ENCODE data around the gene INCENP. TPM values are rescaled to one million over a fixed set of nuclear protein-coding genes. Genes with fewer than 3 reads are reported as not detected.

Gene INCENP
- total RNA-seq, 1 donor from 2014 or later = 21.6 TPM

DNA sequence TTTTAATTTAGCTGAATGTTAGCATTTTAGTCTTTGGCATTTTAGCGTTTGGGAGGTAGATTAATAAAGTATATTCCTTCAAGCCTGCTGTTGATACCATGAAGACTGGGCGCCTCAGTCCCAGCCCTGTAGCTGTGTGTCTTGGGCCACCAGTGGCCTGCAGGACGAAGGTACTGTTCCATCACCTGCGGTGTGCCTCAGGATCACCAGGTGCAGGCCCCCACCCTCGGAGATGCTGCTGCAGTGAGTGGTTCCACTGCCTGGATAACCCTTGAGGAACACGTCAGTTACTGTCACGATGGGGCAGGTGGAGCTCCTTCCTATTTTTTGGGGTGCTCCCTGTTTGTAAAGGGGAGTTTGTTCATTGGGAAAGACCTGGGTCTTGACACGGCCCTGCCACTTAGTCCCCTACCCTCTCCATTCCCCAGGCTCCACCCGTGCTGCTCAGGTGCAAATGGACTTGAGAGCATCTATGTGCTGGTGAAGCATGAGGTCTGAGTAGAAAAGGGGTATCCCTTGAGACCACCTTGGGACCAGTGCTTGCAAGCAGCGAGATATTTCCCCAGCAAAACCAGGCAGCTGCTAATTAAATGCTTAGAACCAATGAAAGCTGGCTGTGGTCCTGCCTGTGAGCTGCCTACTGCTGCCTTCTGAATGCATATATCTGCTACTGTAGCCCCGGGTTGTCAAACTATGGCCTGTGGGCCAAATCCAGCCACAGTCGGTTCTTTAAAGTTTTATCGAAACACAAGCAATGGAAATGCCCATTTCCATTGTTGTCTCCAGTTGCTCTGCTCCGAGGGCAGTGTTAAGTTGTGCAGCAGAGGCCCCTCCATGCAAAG is 28.7 kb downstream of the INCENP start:
- intact Hi-C loops (cut with DNase I) = no loop called here
- no peak overlapping the region for H3K27ac ChIP-seq
- H3K9me3 ChIP-seq = no peaks in the 10 kb centered on the region
- peaks cover 54% of the 10 kb centered on the region for H3K36me3 ChIP-seq
- no peaks in the 10 kb centered on the region for H3K4me1 ChIP-seq
- DNase-seq = no peak
- ATAC-seq = no peak
- H3K4me3 ChIP-seq = no peak overlapping the region
- no peaks in the 10 kb centered on the region for H3K27me3 ChIP-seq (ENCODE audit: low read depth)
- TF ChIP-seq, protein P1, sequence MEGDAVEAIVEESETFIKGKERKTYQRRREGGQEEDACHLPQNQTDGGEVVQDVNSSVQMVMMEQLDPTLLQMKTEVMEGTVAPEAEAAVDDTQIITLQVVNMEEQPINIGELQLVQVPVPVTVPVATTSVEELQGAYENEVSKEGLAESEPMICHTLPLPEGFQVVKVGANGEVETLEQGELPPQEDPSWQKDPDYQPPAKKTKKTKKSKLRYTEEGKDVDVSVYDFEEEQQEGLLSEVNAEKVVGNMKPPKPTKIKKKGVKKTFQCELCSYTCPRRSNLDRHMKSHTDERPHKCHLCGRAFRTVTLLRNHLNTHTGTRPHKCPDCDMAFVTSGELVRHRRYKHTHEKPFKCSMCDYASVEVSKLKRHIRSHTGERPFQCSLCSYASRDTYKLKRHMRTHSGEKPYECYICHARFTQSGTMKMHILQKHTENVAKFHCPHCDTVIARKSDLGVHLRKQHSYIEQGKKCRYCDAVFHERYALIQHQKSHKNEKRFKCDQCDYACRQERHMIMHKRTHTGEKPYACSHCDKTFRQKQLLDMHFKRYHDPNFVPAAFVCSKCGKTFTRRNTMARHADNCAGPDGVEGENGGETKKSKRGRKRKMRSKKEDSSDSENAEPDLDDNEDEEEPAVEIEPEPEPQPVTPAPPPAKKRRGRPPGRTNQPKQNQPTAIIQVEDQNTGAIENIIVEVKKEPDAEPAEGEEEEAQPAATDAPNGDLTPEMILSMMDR (IDR thresholded peaks at IDR 0.05) = no peak

GRCh38 chr11:62153087-62153395 is 29.2 kb downstream of the INCENP start:
- DNase-seq = no peak
- intact Hi-C loops (cut with DNase I) = no loop called here
- Histone ChIP-seq H3K4me1 (no peaks in the 10 kb centered on the region), H3K9me3 (no peaks in the 10 kb centered on the region), H3K27me3 (ENCODE audit: low read depth) (no peaks in the 10 kb centered on the region), H3K4me3 (no peak overlapping the region), H3K27ac (no peak overlapping the region), H3K36me3 (peaks cover 48% of the 10 kb centered on the region)
- ATAC-seq = no peak
- TF ChIP-seq, protein P1 (IDR thresholded peaks at IDR 0.05) = no peak

DNA sequence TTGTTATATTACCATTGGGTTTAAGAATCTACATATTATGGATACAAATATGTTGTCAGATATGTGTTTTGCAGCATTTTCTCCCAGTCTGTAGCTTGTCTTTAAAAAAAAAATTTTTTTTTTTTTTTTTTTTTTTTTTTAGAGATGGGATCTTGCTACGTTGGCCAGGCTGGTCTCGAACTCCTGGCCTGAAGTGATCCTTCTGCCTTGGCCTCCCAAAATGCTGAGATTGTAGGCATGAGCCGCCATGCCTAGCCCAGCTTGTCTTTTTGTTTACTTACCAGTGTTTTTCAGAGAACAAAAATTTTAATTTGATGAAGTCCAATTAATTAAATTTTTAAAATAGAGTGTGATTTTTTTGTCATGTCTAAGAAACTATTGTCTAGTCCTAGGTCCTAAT is 29.8 kb downstream of the INCENP start:
- intact Hi-C loops (cut with DNase I) = no loop called here
- Histone ChIP-seq H3K27me3 (ENCODE audit: low read depth) (no peaks in the 10 kb centered on the region), H3K9me3 (no peaks in the 10 kb centered on the region), H3K4me3 (no peak overlapping the region), H3K4me1 (no peaks in the 10 kb centered on the region), H3K36me3 (peaks cover 42% of the 10 kb centered on the region), H3K27ac (no peak overlapping the region)
- TF ChIP-seq, protein P1 (IDR thresholded peaks at IDR 0.05) = no peak
- ATAC-seq = no peak
- no peak for DNase-seq

DNA sequence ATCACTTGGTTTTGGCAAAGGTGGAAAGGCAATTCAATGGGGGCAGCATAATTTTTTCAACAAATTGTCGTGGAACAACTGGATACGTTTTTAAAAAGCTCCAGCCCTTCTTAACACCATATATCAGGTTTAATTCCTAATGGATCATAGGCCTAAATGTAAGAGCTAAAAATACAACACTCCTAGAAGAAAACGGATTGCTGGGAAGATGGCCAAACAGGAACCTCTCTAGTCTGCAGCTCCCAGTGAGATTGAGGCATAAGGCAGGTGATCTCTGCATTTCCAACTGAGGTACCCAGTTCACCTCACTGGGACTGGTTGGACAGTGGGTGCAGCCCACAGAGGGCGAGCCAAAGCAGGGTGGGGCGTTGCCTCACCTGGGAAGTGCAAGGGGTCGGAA is 33.8 kb downstream of the INCENP start:
- TF ChIP-seq, protein P1 (IDR thresholded peaks at IDR 0.05) = no peak
- H3K9me3 ChIP-seq = no peaks in the 10 kb centered on the region
- intact Hi-C loops (cut with DNase I) = no loop called here

GRCh38 chr11:62166371-62166770 is 42.6 kb downstream of the INCENP start:
- peaks cover 28% of the 10 kb centered on the region for H3K27me3 ChIP-seq (ENCODE audit: low read depth)
- ATAC-seq = no peak
- no peak for DNase-seq
- H3K36me3 ChIP-seq = no peaks in the 10 kb centered on the region
- H3K4me1 ChIP-seq = peaks cover 8% of the 10 kb centered on the region
- no peak overlapping the region for H3K4me3 ChIP-seq
- intact Hi-C loops (cut with DNase I) = no loop called here
- H3K27ac ChIP-seq = no peak overlapping the region
- TF ChIP-seq, protein P1 (IDR thresholded peaks at IDR 0.05) = no peak
- H3K9me3 ChIP-seq = no peaks in the 10 kb centered on the region

More for the DNA sequence above, 33.8 kb downstream of the INCENP start:
- H3K4me3 ChIP-seq = no peak overlapping the region
- peaks cover 2% of the 10 kb centered on the region for H3K36me3 ChIP-seq
- H3K27me3 ChIP-seq (ENCODE audit: low read depth) = no peaks in the 10 kb centered on the region
- no peaks in the 10 kb centered on the region for H3K4me1 ChIP-seq
- H3K27ac ChIP-seq = no peak overlapping the region
- ATAC-seq (no peak), DNase-seq (no peak)

Data from lower lobe of right lung (tissue), 2 donors.